GM12801 (cell line): ENCODE measurements around the gene GZMH.

Experiments used
- TF ChIP-seq, protein P1 (sequence below): IDR thresholded peaks from one replicate; pipeline ENCODE4 v1.5.1; 2011; ENCODE audit warnings: control low read depth; ENCODE audit not compliant: insufficient read length; ENCODE audit errors: extremely low read depth

Gene GZMH

DNA sequence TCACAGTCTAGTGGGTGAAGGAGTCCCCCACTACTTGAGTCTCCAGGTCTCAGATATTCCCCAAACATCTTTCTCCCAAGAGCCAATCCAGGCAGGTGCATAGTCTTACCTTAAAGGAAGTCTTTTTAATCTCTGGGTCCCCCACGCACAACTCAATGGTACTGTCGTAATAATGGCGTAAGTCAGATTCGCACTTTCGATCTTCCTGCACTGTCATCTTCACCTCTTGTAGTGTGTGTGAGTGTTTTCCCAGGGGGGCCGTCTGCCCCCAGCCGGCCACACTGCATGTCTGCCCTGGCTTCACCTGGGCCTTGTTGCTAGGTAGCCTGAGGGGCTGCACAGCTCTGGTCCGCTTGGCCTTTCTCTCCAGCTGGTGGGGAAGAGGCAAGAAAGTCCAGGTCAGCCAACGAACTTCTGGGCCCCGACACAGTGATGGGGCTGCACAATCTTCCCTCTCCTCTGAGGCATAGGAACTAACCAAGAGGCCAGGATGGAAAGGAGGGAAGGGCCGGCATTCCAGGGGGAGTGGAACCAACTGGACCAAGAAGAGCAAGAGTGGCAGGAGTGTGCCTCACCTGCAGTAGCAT, 22.4 kb upstream of the GZMH start:
- TF ChIP-seq, protein P1, sequence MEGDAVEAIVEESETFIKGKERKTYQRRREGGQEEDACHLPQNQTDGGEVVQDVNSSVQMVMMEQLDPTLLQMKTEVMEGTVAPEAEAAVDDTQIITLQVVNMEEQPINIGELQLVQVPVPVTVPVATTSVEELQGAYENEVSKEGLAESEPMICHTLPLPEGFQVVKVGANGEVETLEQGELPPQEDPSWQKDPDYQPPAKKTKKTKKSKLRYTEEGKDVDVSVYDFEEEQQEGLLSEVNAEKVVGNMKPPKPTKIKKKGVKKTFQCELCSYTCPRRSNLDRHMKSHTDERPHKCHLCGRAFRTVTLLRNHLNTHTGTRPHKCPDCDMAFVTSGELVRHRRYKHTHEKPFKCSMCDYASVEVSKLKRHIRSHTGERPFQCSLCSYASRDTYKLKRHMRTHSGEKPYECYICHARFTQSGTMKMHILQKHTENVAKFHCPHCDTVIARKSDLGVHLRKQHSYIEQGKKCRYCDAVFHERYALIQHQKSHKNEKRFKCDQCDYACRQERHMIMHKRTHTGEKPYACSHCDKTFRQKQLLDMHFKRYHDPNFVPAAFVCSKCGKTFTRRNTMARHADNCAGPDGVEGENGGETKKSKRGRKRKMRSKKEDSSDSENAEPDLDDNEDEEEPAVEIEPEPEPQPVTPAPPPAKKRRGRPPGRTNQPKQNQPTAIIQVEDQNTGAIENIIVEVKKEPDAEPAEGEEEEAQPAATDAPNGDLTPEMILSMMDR: no peak

GRCh38 chr14:24630872-24631477, 21.5 kb upstream of the GZMH start:
- TF ChIP-seq, protein P1: no peak

GRCh38 chr14:24630087-24630871, 20.8 kb upstream of the GZMH start:
- TF ChIP-seq, protein P1: no peak

DNA sequence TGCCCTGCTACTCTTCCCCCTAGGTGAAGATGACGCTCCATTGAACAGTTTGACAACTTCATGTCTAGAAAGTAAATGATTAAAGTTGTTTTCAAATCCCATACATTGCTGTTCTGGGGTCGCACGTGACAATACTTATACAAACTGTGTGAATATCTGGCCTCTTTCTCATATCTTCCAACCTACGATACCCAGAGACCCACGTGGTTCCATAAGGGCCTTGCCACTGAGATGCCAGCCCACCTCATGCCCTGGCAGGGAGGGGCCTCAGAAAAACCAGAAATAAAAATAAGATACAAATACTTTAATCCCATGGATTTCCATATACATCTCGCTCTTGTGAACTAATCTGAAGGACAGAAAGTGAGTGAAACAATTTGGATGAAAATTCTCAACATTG, 20.0 kb upstream of the GZMH start:
- TF ChIP-seq, protein P1: no peak

DNA sequence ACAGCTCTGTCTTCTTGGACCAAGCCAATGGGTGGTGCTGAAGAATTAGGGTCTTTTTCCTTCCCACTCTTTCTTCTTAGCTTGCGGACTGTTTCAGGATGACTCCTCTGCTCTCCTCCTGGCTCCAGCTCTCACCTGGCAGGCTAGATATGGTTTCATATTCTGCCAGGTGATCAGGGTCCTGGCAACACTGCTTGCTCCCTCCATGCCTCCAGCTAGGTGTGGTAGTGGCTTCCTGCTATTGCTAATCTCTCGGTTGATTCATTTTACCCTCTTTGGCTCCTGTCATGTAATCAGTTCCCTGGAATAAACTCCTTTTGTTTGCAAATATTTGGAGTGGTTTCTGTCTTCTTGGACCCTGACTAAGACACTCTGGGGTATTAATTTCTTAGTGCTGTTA, 4.3 kb upstream of the GZMH start:
- TF ChIP-seq, protein P1: no peak

DNA sequence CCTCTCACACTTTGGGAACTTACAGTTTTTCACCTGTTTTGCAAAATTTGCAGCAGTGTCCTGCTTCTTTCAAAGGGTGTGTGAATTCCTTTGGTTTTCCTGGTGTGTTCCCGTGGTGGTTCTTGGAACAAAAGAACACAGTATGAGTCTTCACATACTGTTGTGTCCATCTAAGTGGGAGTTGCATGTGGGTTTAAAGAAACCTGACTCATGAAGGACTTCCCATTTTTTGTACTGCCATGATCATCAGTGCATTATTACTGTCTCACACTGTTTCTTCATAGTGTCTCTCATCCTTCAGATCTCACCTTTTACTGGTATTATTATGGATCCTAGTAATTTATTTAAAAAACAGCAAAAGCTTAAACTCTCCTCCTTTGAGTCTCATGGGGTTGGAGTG, 3.8 kb upstream of the GZMH start:
- TF ChIP-seq, protein P1: no peak

- TF ChIP-seq, protein P1: no peak
Measured at GRCh38 chr14:24612196-24612595, 2.7 kb upstream of the GZMH start.
